K562 (cell line): ENCODE measurements around the gene ZDHHC18. TPM values are rescaled to one million over a fixed set of nuclear protein-coding genes. Genes with fewer than 3 reads are reported as not detected.

Experiments used
- ATAC-seq: fragments of 200-7000 bp; cut with Tn5 transposase; 3 replicates; pipeline ENCODE4 v1.9.1; 2020; ENCODE audit warnings: moderate library complexity
- BruUV-seq: library from RNA; stranded (reverse); fragments of 400-500 nt; replicated peaks from 2 replicates; lab custom pipeline; 2021; lab: Mats Ljungman, UMichigan
- CTCF ChIA-PET: fragments of 300-600 bp; formaldehyde crosslinking; extraction: SDS; loops from one replicate; lab custom pipeline; 2021; ENCODE audit warnings: low intra/inter-chr PET ratio; lab: Yijun Ruan, JAX
- POLR2A ChIA-PET: fragments of 300-600, 350-650 bp; sonication (Branson Sonifier 250); formaldehyde crosslinking; extraction: SDS; loops from one replicate; lab custom pipeline; 2021; ENCODE audit warnings: antibody characterized with exemption, inconsistent platforms; lab: Yijun Ruan, JAX
- DNase-seq, 4 experiments: peaks; one replicate each; pipeline versions ENCODE4 v3.0.0 to v3.0.0-alpha.2; 2011 to 2018; ENCODE audit warnings: low spot score in 3 of 4, mixed read lengths in 3 of 4; ENCODE audit errors: extremely low read depth in 1 of 4
- FAIRE-seq: peaks from 2 replicates; lab custom pipeline; 2011; peaks lifted over from hg19 to GRCh38; lab: Jason Lieb, UNC
- H2AFZ ChIP-seq: 2 replicates; pipeline ENCODE4 v1.6.0; 2011; ENCODE audit warnings: low read depth, low read length, control low read depth, inconsistent platforms
- H3K27ac ChIP-seq: fragments of 200-600 bp; 3 replicates; pipeline ENCODE4 v1.8.0; 2011; ENCODE audit warnings: low read depth, mild to moderate bottlenecking, control low read depth, inconsistent platforms, low read length, moderate library complexity, mixed read lengths; ENCODE audit errors: extremely low read depth
- H3K27me3 ChIP-seq, 2 experiments: fragments of 300-600 bp in 1 of 2; 2 replicates in 1 of 2; 3 replicates in 1 of 2; pipeline versions ENCODE4 v1.6.0 to v1.8.0; 2011; ENCODE audit warnings: inconsistent platforms in 2 of 2, low read length in 2 of 2, mild to moderate bottlenecking in 1 of 2, mixed read lengths in 1 of 2, moderate library complexity in 1 of 2; ENCODE audit not compliant: control insufficient read depth in 2 of 2, insufficient read depth in 2 of 2
- H3K36me3 ChIP-seq: fragments of 300-600 bp; 3 replicates; pipeline ENCODE4 v1.8.0; 2011; ENCODE audit warnings: mild to moderate bottlenecking, low read length, inconsistent platforms; ENCODE audit not compliant: control insufficient read depth, insufficient read depth
- H3K4me1 ChIP-seq, 2 experiments: fragments of 200-600 bp in 1 of 2; replicated peaks in 1 of 2; 2 replicates in 1 of 2; 3 replicates in 1 of 2; pipeline versions ENCODE4 v1.5.1 to v1.8.0; 2011; ENCODE audit warnings: inconsistent platforms in 2 of 2, low read length in 2 of 2, mild to moderate bottlenecking in 1 of 2, mixed read lengths in 1 of 2, moderate library complexity in 1 of 2; ENCODE audit not compliant: control insufficient read depth in 2 of 2, insufficient read depth in 2 of 2
- H3K4me2 ChIP-seq: 2 replicates; pipeline ENCODE4 v1.6.1; 2011; ENCODE audit warnings: low read length, control low read depth, inconsistent platforms, mixed read lengths; ENCODE audit not compliant: insufficient read depth
- H3K4me3 ChIP-seq: fragments of 200-600 bp; sonication (generic), shearing (Covaris generic); 2 replicates; pipeline ENCODE4 v1.5.1; 2016; ENCODE audit warnings: control low read depth, inconsistent platforms
- H3K79me2 ChIP-seq: fragments of 200-600 bp; 3 replicates; pipeline ENCODE4 v1.8.0; 2011; ENCODE audit warnings: low read length, inconsistent platforms; ENCODE audit not compliant: control insufficient read depth, insufficient read depth
- H3K9ac ChIP-seq, 2 experiments: 2 replicates each; pipeline versions ENCODE4 v1.6.0 to v1.6.1; 2011; ENCODE audit warnings: low read depth in 2 of 2, low read length in 2 of 2, control low read depth in 1 of 2, inconsistent platforms in 1 of 2, mild to moderate bottlenecking in 1 of 2, mixed read lengths in 1 of 2; ENCODE audit not compliant: insufficient read depth in 1 of 2
- H3K9me1 ChIP-seq: one replicate; pipeline ENCODE4 v1.6.0; 2011; ENCODE audit warnings: inconsistent platforms, mild to moderate bottlenecking, low read length, moderate library complexity; ENCODE audit not compliant: control insufficient read depth, insufficient read depth
- H3K9me3 ChIP-seq: replicated peaks from 2 replicates; pipeline ENCODE4 v1.5.1; 2011; ENCODE audit warnings: low read depth, low read length, inconsistent platforms; ENCODE audit not compliant: control insufficient read depth, insufficient read depth
- H4K20me1 ChIP-seq: replicated peaks from 2 replicates; pipeline ENCODE4 v1.6.1; 2011; ENCODE audit warnings: low read length, inconsistent platforms, mixed read lengths; ENCODE audit not compliant: control insufficient read depth, insufficient read depth
- ARID3A ChIP-seq: IDR thresholded peaks from 2 replicates; pipeline ENCODE4 v1.6.1; 2012; ENCODE audit warnings: low read depth, low read length, improper control_type of control experiment, borderline replicate concordance
- CTCFL ChIP-seq: IDR thresholded peaks from 2 replicates; pipeline ENCODE4 v1.6.1; 2011; ENCODE audit warnings: borderline replicate concordance, low read depth, mild to moderate bottlenecking, moderate library complexity, low read length; ENCODE audit not compliant: insufficient read depth, poor library complexity, severe bottlenecking
- DPF2 ChIP-seq: fragments of 450-650 bp; IDR thresholded peaks from 2 replicates; pipeline ENCODE4 v1.6.1; 2016
- EGR1 ChIP-seq: fragments of 450-650 bp; conservative IDR thresholded peaks from 2 replicates; pipeline ENCODE4 v1.6.1; 2017; ENCODE audit warnings: mild to moderate bottlenecking
- GTF2E2 ChIP-seq: fragments of 200-800 bp; sonication (Bioruptor generic); IDR thresholded peaks from 2 replicates; pipeline ENCODE4 v1.6.1; 2016; ENCODE audit warnings: missing genetic modification characterization, missing compliant biosample characterization
- HDAC1 ChIP-seq, 2 experiments: fragments of 450-650 bp; IDR thresholded peaks; 2 replicates each; pipeline ENCODE4 v1.6.1; 2016 to 2017; ENCODE audit warnings: inconsistent platforms in 1 of 2, mild to moderate bottlenecking in 1 of 2, moderate library complexity in 1 of 2
- HIVEP1 ChIP-seq: fragments of 250-450 bp; sonication (Bioruptor Pico); IDR thresholded peaks from 2 replicates; pipeline ENCODE4 v1.4.0; 2020; ENCODE audit warnings: mild to moderate bottlenecking
- NEUROD1 ChIP-seq: fragments of 150-350 bp; IDR thresholded peaks from 2 replicates; pipeline ENCODE4 v1.6.1; 2014; ENCODE audit warnings: borderline replicate concordance, low read length, low read depth; ENCODE audit not compliant: partially characterized antibody
- RNF219 ChIP-seq: fragments of 250-450 bp; sonication (Bioruptor Pico); IDR thresholded peaks from 2 replicates; pipeline ENCODE4 v1.5.0; 2022; ENCODE audit warnings: mild to moderate bottlenecking
- SIN3A ChIP-seq, 2 experiments: fragments of 150-350 bp in 1 of 2; IDR thresholded peaks; 2 replicates each; pipeline ENCODE4 v1.6.1; 2011 to 2016; ENCODE audit warnings: borderline replicate concordance in 2 of 2, low read depth in 2 of 2, low read length in 2 of 2, mild to moderate bottlenecking in 2 of 2, moderate library complexity in 2 of 2; ENCODE audit not compliant: control insufficient read depth in 1 of 2
- SIX5 ChIP-seq, 2 experiments: IDR thresholded peaks; 2 replicates each; pipeline ENCODE4 v1.6.1; 2011; ENCODE audit warnings: low read length in 2 of 2, borderline replicate concordance in 1 of 2, low read depth in 1 of 2, mild to moderate bottlenecking in 1 of 2, moderate library complexity in 1 of 2; ENCODE audit not compliant: insufficient read depth in 1 of 2
- SRSF9 ChIP-seq: fragments of 200-400 bp; formaldehyde crosslinking; IDR thresholded peaks from 2 replicates; pipeline ENCODE4 v1.6.1; 2017; ENCODE audit warnings: low read depth, low read length, borderline replicate concordance
- STAT5A ChIP-seq: IDR thresholded peaks from 2 replicates; pipeline ENCODE4 v1.6.1; 2012; ENCODE audit warnings: low read length, inconsistent platforms, borderline replicate concordance
- TEAD4 ChIP-seq, 2 experiments: sonication (generic) in 1 of 2; formaldehyde crosslinking in 1 of 2; IDR thresholded peaks; 2 replicates each; pipeline versions ENCODE4 v1.6.1 to v1.8.0; 2012 to 2022; ENCODE audit warnings: borderline replicate concordance in 1 of 2, inconsistent platforms in 1 of 2, low read length in 1 of 2, mild to moderate bottlenecking in 1 of 2, missing genetic modification reagents in 1 of 2
- ZNF174 ChIP-seq: fragments of 250-450 bp; sonication (Bioruptor Pico); IDR thresholded peaks from 2 replicates; pipeline ENCODE4 v1.4.0; 2020; ENCODE audit warnings: mild to moderate bottlenecking
- ZNF717 ChIP-seq: fragments of 250-450 bp; sonication (Bioruptor Pico); IDR thresholded peaks from 2 replicates; pipeline ENCODE4 v1.5.0; 2021
- ZSCAN29 ChIP-seq: fragments of 450-650 bp; IDR thresholded peaks from 2 replicates; pipeline ENCODE4 v1.6.1; 2017
- WGBS: fragments of 100-300 bp; shearing (Covaris generic); methylation state at CpG from one replicate; pipeline ENCODE4 v1.1.6; 2016; ENCODE audit warnings: low coverage, mixed read lengths; ENCODE audit not compliant: insufficient coverage; ENCODE audit errors: missing lambda C conversion rate; 5-methylcytosine and 5-hydroxymethylcytosine counted together
- in situ Hi-C: fragments of 300-500 bp; cut with MboI; formaldehyde crosslinking; loops from 4 replicates; pipeline ENCODE4 v1.15.0; 2018; ENCODE audit warnings: inconsistent platforms, mixed read lengths
- intact Hi-C: fragments of 100-400 bp; cut with micrococcal nuclease; formaldehyde crosslinking; loops from 2 replicates; pipeline ENCODE4 v1.14.2; 2022
- polyA plus RNA-seq, 8 experiments: library from polyadenylated mRNA; depleted of rRNA in 4 of 8; stranded (reverse) in 5 of 8; unstranded in 3 of 8; fragments of >200 nt; fragmentation: Nextera tagmentation in 2 of 8; fragmentation: Illumina TruSeq in 1 of 8; extraction: Ambion mirVana in 2 of 8; extraction: Trizol in 1 of 8; gene quantifications; 2 replicates each; pipeline versions ENCODE4 v1.2.1 to v1.2.3, GENCODE V29; 2011 to 2014; ENCODE audit warnings: inconsistent platforms in 1 of 8, missing spikeins in 1 of 8
- total RNA-seq, 7 experiments: library from RNA; depleted of rRNA in 6 of 7; stranded (reverse); fragments of >200 nt in 6 of 7; fragmentation: Illumina TruSeq in 2 of 7; extraction: Trizol in 2 of 7; gene quantifications; 2 replicates each; pipeline versions ENCODE4 v1.2.1 to v1.2.3, GENCODE V29; 2011 to 2021; ENCODE audit warnings: low replicate concordance in 1 of 7

ZDHHC18 gene
- total and polyA plus RNA-seq, 9 of the 15 experiments (the other 6 are each of a cell fraction or from before 2014, with no cell fraction given), result 0.42 to 35.6 (median 15.8) TPM

GRCh38 chr1:26789612-26789865, 36.9 kb upstream of the ZDHHC18 start:
- no peak for FAIRE-seq
- Histone ChIP-seq H4K20me1 (no peaks in the 10 kb centered on the region), H2AFZ (no peak overlapping the region; the same call in 1 of the 2 replicates), H3K9me3 (no peaks in the 10 kb centered on the region), H3K9ac (peak overlapping the region in 1 of 2 experiments; percentile 98; a peak in 2 of 4 replicates), H3K4me1 (peaks cover 45 to 67% of the 10 kb centered on the region in 2 experiments), H3K36me3 (peaks cover 7% of the 10 kb centered on the region; the same call in 2 of the 3 replicates), H3K9me1 (no peaks in the 10 kb centered on the region), H3K4me2 (no peak overlapping the region), H3K27ac (no peak overlapping the region), H3K27me3 (no peaks in the 10 kb centered on the region), H3K79me2 (peaks cover 48% of the 10 kb centered on the region), H3K4me3 (no peak overlapping the region)
- ChIA-PET POLR2A (interaction anchor here (1.0 to 9.2 kb wide), 23 partner anchors 10 to 196 kb away, joined by 3 to 112 read pairs (median 8); partner anchors contain the start of gene ARID1A), CTCF (interaction anchor here (0.5 to 5.0 kb wide), 9 partner anchors 112 to 289 kb away, joined by 3 to 80 read pairs (median 6); no protein-coding TSS in a partner anchor)
- no peak for DNase-seq
- intact Hi-C loops (loop anchor here (1.0 to 5.0 kb wide), 6 partner anchors 67 to 302 kb away; no protein-coding TSS in a partner anchor), in situ Hi-C loops (no loop called here)
- no peak for ATAC-seq
- 62% methylated on average over 3 of the region's 3 CpGs for WGBS
- no TSS peak for BruUV-seq
- TF ChIP-seq EGR1 (no peak), NEUROD1 (no peak), ZNF717 (CRISPR knock-in tag) (no peak), ZNF174 (no peak), ZSCAN29 (no peak), SIN3A (IDR thresholded peaks at IDR 0.05; ENCODE audit: borderline replicate concordance in 2 of 2, control insufficient read depth in 1 of 2, low read depth in 2 of 2, low read length in 2 of 2) (no peak), GTF2E2 (tag) (no peak), DPF2 (no peak), HDAC1 (IDR thresholded peaks at IDR 0.05) (no peak), STAT5A (no peak), HIVEP1 (CRISPR knock-in tag) (no peak), RNF219 (CRISPR knock-in tag) (no peak), TEAD4 (IDR thresholded peaks at IDR 0.05; ENCODE audit: low read length) (no peak), TEAD4 (CRISPR knock-in tag; IDR thresholded peaks at IDR 0.05; ENCODE audit: borderline replicate concordance) (no peak), SRSF9 (no peak), SIX5 (IDR thresholded peaks at IDR 0.05; ENCODE audit: borderline replicate concordance in 1 of 2, insufficient read depth in 1 of 2, low read depth in 1 of 2, low read length in 2 of 2) (no peak), CTCFL (no peak), ARID3A (no peak)
